ENCODE data around the gene PCDHGA2.

PCDHGA2 gene

DNA sequence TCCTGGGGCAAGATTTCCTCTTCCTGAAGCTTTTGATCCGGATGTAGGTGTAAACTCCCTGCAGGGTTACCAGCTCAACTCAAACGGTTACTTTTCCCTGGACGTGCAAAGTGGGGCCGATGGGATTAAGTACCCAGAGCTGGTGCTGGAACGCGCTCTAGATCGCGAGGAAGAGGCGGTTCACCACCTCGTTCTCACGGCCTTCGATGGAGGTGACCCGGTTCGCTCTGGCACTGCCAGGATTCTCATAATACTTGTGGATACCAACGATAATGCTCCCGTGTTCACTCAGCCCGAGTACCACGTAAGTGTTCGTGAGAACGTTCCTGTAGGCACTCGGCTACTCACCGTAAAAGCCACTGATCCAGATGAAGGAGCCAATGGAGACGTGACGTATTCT is 17.1 kb downstream of the PCDHGA2 start:
- Histone ChIP-seq H3K27me3 (ENCODE audit: insufficient read depth, low read depth, severe bottlenecking) (no peaks in the 10 kb centered on the region), H3K9me3 (ENCODE audit: severe bottlenecking) (peaks cover 24% of the 10 kb centered on the region), H3K4me3 (ENCODE audit: low read depth, low read length) (no peak overlapping the region), H3K27ac (no peak overlapping the region), H3K36me3 (no peaks in the 10 kb centered on the region)
- no peak for DNase-seq
- TF ChIP-seq CTCF (IDR thresholded peaks at IDR 0.05; ENCODE audit: low read depth, low read length) = no peak

DNA sequence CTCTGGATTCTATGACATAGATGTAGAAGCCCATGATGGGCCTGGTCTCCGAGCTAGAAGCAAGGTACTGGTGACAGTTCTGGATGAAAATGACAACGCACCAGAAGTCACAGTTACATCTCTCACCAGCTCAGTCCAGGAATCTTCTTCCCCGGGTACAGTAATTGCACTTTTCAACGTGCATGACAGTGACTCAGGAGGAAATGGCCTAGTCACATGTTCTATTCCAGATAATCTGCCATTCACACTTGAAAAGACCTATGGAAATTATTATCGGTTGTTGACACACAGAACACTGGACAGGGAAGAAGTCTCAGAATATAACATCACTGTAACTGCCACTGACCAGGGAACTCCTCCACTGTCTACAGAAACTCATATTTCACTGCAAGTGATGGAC is 17.6 kb downstream of the PCDHGA2 start:
- DNase-seq = no peak
- Histone ChIP-seq H3K36me3 (no peaks in the 10 kb centered on the region), H3K9me3 (ENCODE audit: severe bottlenecking) (peaks cover 23% of the 10 kb centered on the region), H3K27ac (no peak overlapping the region), H3K27me3 (ENCODE audit: insufficient read depth, low read depth, severe bottlenecking) (no peaks in the 10 kb centered on the region), H3K4me3 (ENCODE audit: low read depth, low read length) (no peak overlapping the region)
- no peak for TF ChIP-seq CTCF (IDR thresholded peaks at IDR 0.05; ENCODE audit: low read depth, low read length)

DNA sequence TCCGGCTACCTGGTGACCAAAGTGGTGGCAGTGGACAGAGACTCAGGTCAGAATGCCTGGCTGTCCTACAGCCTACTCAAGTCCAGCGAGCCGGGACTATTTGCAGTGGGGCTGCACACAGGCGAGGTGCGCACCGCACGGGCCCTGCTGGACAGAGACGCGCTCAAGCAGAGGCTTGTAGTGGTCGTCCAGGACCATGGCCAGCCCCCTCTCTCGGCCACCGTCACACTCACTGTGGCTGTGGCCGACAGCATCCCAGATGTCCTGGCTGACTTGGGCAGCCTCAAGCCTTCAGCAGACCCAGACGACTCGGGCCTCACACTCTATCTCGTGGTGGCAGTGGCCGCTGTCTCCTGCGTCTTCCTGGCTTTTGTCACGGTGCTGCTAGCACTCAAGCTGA is 18.4 kb downstream of the PCDHGA2 start:
- no peak overlapping the region for H3K4me3 ChIP-seq (ENCODE audit: low read depth, low read length)
- no peak for TF ChIP-seq CTCF (IDR thresholded peaks at IDR 0.05; ENCODE audit: low read depth, low read length)
- no peak for DNase-seq
- H3K27ac ChIP-seq = no peak overlapping the region
- H3K27me3 ChIP-seq (ENCODE audit: insufficient read depth, low read depth, severe bottlenecking) = no peaks in the 10 kb centered on the region
- H3K36me3 ChIP-seq = no peaks in the 10 kb centered on the region
- peaks cover 26% of the 10 kb centered on the region for H3K9me3 ChIP-seq (ENCODE audit: severe bottlenecking)

DNA sequence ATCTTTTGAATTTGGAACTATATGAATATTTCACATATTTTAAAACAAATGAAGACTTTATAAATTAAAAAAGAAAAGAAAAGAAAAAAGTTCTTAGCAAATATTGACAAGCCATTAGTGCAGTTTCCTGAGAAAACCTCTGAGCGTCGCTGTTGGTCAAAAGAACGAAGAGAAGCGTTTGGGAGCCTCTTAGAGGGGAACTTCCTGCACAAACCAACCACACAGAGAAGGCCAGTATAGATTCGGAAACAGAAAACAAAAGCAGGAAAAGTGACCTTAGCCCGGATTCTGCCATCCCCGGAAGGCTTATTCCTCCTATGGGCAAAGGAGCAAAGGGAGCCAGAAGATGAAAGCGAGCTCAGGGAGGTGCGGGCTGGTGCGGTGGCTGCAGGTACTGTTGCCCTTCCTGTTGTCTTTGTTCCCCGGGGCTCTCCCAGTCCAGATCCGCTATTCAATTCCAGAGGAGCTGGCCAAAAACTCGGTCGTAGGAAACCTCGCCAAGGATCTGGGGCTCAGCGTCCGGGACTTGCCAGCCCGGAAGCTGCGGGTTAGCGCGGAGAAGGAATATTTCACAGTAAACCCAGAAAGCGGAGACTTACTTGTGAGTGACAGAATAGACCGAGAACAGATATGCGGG is 21.3 kb downstream of the PCDHGA2 start, which contains the start of gene PCDHGB2:
TSS of gene PCDHGB2 (plus strand) at position 205 of the 637 bp plus-strand sequence. CDS start at position 347, 142 bp downstream.
- H3K9me3 ChIP-seq (ENCODE audit: severe bottlenecking) = peaks cover 23% of the 10 kb centered on the region
- H3K27ac ChIP-seq = no peak within 1 kb of the TSS
- no peaks in the 10 kb centered on the region for H3K36me3 ChIP-seq
- H3K27me3 ChIP-seq (ENCODE audit: insufficient read depth, low read depth, severe bottlenecking) = no peaks in the 10 kb centered on the region
- 0 out of 2 replicates have a peak, but pooled peaks have one; percentile 2 for TF ChIP-seq CTCF (IDR thresholded peaks at IDR 0.05; ENCODE audit: low read depth, low read length)
- DNase-seq = no peak
- no peak within 1 kb of the TSS for H3K4me3 ChIP-seq (ENCODE audit: low read depth, low read length)

- no peak overlapping the region for H3K27ac ChIP-seq
- H3K4me3 ChIP-seq (ENCODE audit: low read depth, low read length) = no peak overlapping the region
- DNase-seq = no peak
- H3K9me3 ChIP-seq (ENCODE audit: severe bottlenecking) = peaks cover 23% of the 10 kb centered on the region
- TF ChIP-seq CTCF (IDR thresholded peaks at IDR 0.05; ENCODE audit: low read depth, low read length) = no peak
- H3K27me3 ChIP-seq (ENCODE audit: insufficient read depth, low read depth, severe bottlenecking) = no peaks in the 10 kb centered on the region
- no peaks in the 10 kb centered on the region for H3K36me3 ChIP-seq
Measured at GRCh38 chr5:141360685-141361084, 22.1 kb downstream of the PCDHGA2 start.

DNA sequence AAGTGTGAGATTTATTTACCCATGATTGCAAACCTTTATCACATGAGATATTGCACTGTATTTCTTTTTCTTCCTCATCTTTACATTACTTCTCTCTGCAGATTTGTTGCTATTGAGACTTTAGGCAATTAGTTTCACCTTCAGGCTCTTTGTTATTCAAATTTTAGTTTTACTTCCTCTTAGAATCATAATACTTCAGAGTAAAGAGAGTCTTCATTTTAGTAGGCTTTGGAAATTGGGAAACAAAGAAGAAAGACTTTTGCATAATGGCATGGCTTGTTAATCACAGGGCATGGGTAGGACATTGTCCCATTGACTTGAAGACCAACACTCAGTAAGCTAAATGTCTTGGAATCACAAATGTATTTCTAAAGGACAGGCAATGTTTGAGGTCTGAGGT is 24.2 kb downstream of the PCDHGA2 start:
- H3K4me3 ChIP-seq (ENCODE audit: low read depth, low read length) = no peak overlapping the region
- no peaks in the 10 kb centered on the region for H3K36me3 ChIP-seq
- H3K9me3 ChIP-seq (ENCODE audit: severe bottlenecking) = peaks cover 20% of the 10 kb centered on the region
- no peak overlapping the region for H3K27ac ChIP-seq
- H3K27me3 ChIP-seq (ENCODE audit: insufficient read depth, low read depth, severe bottlenecking) = no peaks in the 10 kb centered on the region
- no peak for TF ChIP-seq CTCF (IDR thresholded peaks at IDR 0.05; ENCODE audit: low read depth, low read length)
- DNase-seq = no peak
